Fibroblast of pulmonary artery (primary cell): ENCODE results near the gene CAMK1D.
A peak's percentile ranks its signal among the peaks of the same experiment; 100 is the strongest.

Experiments
- DNase-seq: peaks from one replicate; pipeline ENCODE4 v3.0.0-alpha.2; 2010; ENCODE audit warnings: low read depth
- H3K4me3 ChIP-seq: replicated peaks from 2 replicates; pipeline ENCODE4 v1.5.1; 2011; ENCODE audit warnings: low read depth, mild to moderate bottlenecking, control low read depth, low read length, moderate library complexity
- CTCF ChIP-seq: IDR thresholded peaks from 2 replicates; pipeline ENCODE4 v1.5.1; 2011; ENCODE audit warnings: mild to moderate bottlenecking, control low read depth, low read length, inconsistent platforms; ENCODE audit errors: missing control alignments

CAMK1D gene

GRCh38 chr10:12843296-12843945 lies 494.1 kb downstream of the CAMK1D start:
- no peak overlapping the region for H3K4me3 ChIP-seq
- no peak for TF ChIP-seq CTCF
- no peak for DNase-seq

- TF ChIP-seq CTCF: no peak
- H3K4me3 ChIP-seq: peak overlapping the region; percentile 28
- peak; percentile 91 for DNase-seq
Observed at GRCh38 chr10:12844811-12845483, 495.6 kb downstream of the CAMK1D start.

- TF ChIP-seq CTCF: no peak
- no peak overlapping the region for H3K4me3 ChIP-seq
- DNase-seq: peak; percentile 71
Observed at GRCh38 chr10:12846718-12847117, 497.4 kb downstream of the CAMK1D start.

GRCh38 chr10:12847361-12847975 lies 498.1 kb downstream of the CAMK1D start:
- TF ChIP-seq CTCF: no peak
- no peak overlapping the region for H3K4me3 ChIP-seq
- DNase-seq: no peak

- no peak for DNase-seq
Observed at GRCh38 chr10:12848439-12849173, 499.3 kb downstream of the CAMK1D start.

More at GRCh38 chr10:12848439-12849173, 499.3 kb downstream of the CAMK1D start:
- TF ChIP-seq CTCF: no peak
- H3K4me3 ChIP-seq: no peak overlapping the region
